ENCODE results near the gene ALPI. TPM values are rescaled to one million over a fixed set of nuclear protein-coding genes. Genes with fewer than 3 reads are reported as not detected.

The ALPI gene
- total RNA-seq, 1 experiment from 2014 or later = not detected

DNA sequence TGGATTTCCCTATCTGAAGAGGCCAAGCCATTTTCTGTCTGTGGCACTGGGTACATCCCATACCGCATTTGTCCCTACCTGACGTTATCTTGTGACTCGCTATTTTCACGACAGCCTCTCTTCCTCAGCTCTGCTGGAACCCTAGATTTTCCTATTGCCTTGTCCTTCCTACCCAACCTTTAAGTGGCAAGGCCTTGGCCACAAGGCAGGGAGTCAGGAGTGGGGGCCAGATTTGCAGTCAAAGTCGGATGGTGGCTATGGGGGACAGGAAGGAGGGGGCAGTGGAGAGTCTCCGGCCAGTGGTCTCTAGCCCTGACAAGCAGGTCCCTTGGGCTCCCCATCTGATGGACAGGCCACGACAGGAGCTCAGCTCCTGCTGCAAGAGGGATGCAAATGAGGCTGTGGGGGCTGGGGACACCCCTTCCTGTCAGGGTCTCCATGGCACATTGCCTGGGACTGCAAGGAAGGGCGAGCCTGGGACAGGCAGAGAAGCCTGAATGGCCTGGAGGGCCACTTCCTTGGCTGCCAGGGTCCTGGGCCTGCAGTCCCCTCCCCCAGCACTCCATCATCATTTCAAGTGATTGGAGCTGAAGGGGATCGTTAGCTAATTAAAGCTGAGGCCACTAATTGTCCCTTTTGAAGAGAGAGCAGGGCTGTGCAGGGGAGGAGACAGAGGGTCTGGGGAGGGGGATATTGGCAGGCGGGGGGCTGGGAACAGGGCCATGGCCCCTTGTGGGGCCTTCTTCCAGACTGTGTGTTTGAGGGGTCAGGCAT, 37.9 kb downstream of the ALPI start:
- ChIA-PET CTCF (no interaction called here), POLR2A (ENCODE audit: unreplicated experiment) (no interaction called here)
- H3K9me2 ChIP-seq (ENCODE audit: insufficient read depth) = no peaks in the 10 kb centered on the region
- no peak overlapping the region for H2AFZ ChIP-seq
- H3K4me3 ChIP-seq = no peak overlapping the region
- no peaks in the 10 kb centered on the region for H3K9me3 ChIP-seq (ENCODE audit: insufficient read depth, low read depth)
- no peaks in the 10 kb centered on the region for H3F3A ChIP-seq (ENCODE audit: insufficient read depth, low read depth)
- no peak for TF ChIP-seq EZH2 (IDR thresholded peaks at IDR 0.05; ENCODE audit: low read depth)
- TF ChIP-seq, protein P1, sequence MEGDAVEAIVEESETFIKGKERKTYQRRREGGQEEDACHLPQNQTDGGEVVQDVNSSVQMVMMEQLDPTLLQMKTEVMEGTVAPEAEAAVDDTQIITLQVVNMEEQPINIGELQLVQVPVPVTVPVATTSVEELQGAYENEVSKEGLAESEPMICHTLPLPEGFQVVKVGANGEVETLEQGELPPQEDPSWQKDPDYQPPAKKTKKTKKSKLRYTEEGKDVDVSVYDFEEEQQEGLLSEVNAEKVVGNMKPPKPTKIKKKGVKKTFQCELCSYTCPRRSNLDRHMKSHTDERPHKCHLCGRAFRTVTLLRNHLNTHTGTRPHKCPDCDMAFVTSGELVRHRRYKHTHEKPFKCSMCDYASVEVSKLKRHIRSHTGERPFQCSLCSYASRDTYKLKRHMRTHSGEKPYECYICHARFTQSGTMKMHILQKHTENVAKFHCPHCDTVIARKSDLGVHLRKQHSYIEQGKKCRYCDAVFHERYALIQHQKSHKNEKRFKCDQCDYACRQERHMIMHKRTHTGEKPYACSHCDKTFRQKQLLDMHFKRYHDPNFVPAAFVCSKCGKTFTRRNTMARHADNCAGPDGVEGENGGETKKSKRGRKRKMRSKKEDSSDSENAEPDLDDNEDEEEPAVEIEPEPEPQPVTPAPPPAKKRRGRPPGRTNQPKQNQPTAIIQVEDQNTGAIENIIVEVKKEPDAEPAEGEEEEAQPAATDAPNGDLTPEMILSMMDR (conservative IDR thresholded peaks at IDR 0.05) = no peak
- no peak for DNase-seq
- no TSS peak for BruUV-seq (replicated peaks)
- intact Hi-C loops (cut with micrococcal nuclease; ENCODE audit: unreplicated experiment) = no loop called here
- H4K20me1 ChIP-seq (ENCODE audit: insufficient read depth) = no peaks in the 10 kb centered on the region
- no peaks in the 10 kb centered on the region for H3K4me1 ChIP-seq (replicated peaks; ENCODE audit: insufficient read depth)
- H3K4me2 ChIP-seq = no peak overlapping the region
- H3K79me2 ChIP-seq (ENCODE audit: low read depth) = no peaks in the 10 kb centered on the region
- H3K27me3 ChIP-seq (ENCODE audit: insufficient read depth, low read depth) = peaks cover 26% of the 10 kb centered on the region
- no peak overlapping the region for H3K27ac ChIP-seq
- H3K36me3 ChIP-seq (ENCODE audit: low read depth) = no peaks in the 10 kb centered on the region

DNA sequence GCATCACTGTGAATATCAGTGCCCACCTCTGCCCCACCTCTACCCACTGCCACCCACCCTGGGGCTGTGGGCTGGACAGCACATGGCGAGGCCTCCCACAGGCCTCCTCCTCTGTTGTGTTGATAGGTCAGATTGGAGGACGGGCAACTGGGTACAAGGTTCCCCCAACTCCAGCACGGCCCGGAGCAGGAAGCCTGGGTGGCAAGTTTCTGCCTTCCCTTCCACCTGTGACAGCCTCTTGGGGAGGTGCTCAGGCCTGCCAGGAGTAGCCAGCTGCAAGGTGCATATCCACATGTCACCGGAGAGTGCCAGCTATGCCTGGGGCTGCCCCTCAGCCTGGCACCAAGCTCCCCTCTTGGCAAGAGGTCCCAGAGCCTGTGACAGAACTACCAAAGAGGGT, 38.6 kb downstream of the ALPI start:
- Histone ChIP-seq H3K4me2 (no peak overlapping the region), H3K79me2 (ENCODE audit: low read depth) (no peaks in the 10 kb centered on the region), H3K27ac (no peak overlapping the region), H3K27me3 (ENCODE audit: insufficient read depth, low read depth) (peaks cover 26% of the 10 kb centered on the region), H3K4me1 (replicated peaks; ENCODE audit: insufficient read depth) (no peaks in the 10 kb centered on the region), H3F3A (ENCODE audit: insufficient read depth, low read depth) (no peaks in the 10 kb centered on the region), H3K4me3 (no peak overlapping the region), H3K36me3 (ENCODE audit: low read depth) (no peaks in the 10 kb centered on the region), H2AFZ (no peak overlapping the region), H3K9me3 (ENCODE audit: insufficient read depth, low read depth) (no peaks in the 10 kb centered on the region), H4K20me1 (ENCODE audit: insufficient read depth) (no peaks in the 10 kb centered on the region), H3K9me2 (ENCODE audit: insufficient read depth) (no peaks in the 10 kb centered on the region)
- TF ChIP-seq, protein P1 (conservative IDR thresholded peaks at IDR 0.05) = no peak
- TF ChIP-seq EZH2 (IDR thresholded peaks at IDR 0.05; ENCODE audit: low read depth) = no peak
- CTCF ChIA-PET = no interaction called here
- POLR2A ChIA-PET (ENCODE audit: unreplicated experiment) = no interaction called here
- DNase-seq = no peak
- intact Hi-C loops (cut with micrococcal nuclease; ENCODE audit: unreplicated experiment) = no loop called here
- BruUV-seq (replicated peaks) = no TSS peak

DNA sequence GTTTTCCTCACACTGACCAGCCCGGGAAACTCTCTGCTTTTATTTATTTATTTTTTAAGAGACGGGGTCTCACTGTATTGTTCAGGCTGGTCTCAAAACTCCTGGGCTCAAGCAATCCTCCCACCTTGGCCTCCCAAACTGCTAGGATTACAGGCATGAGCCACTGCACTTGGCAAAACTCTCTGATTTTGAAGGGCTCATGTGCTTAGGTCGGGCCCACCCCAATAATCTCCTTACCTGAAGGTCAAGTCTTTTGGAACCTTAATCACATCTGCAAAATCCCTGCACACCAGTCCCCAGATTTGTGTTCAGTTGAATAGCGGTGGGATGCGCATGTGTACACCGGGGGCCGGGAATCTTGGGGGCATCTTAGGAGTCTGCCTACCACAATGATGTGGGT, 39.3 kb downstream of the ALPI start:
- no peak overlapping the region for H2AFZ ChIP-seq
- H3K4me2 ChIP-seq = no peak overlapping the region
- H3K27ac ChIP-seq = no peak overlapping the region
- H3K79me2 ChIP-seq (ENCODE audit: low read depth) = no peaks in the 10 kb centered on the region
- CTCF ChIA-PET = no interaction called here
- H3K4me3 ChIP-seq = no peak overlapping the region
- no peaks in the 10 kb centered on the region for H3K9me3 ChIP-seq (ENCODE audit: insufficient read depth, low read depth)
- peaks cover 26% of the 10 kb centered on the region for H3K27me3 ChIP-seq (ENCODE audit: insufficient read depth, low read depth)
- H3F3A ChIP-seq (ENCODE audit: insufficient read depth, low read depth) = no peaks in the 10 kb centered on the region
- intact Hi-C loops (cut with micrococcal nuclease; ENCODE audit: unreplicated experiment) = no loop called here
- POLR2A ChIA-PET (ENCODE audit: unreplicated experiment) = no interaction called here
- H3K36me3 ChIP-seq (ENCODE audit: low read depth) = no peaks in the 10 kb centered on the region
- H3K9me2 ChIP-seq (ENCODE audit: insufficient read depth) = no peaks in the 10 kb centered on the region
- H4K20me1 ChIP-seq (ENCODE audit: insufficient read depth) = no peaks in the 10 kb centered on the region
- BruUV-seq (replicated peaks) = no TSS peak
- TF ChIP-seq, protein P1 (conservative IDR thresholded peaks at IDR 0.05) = no peak
- no peak for TF ChIP-seq EZH2 (IDR thresholded peaks at IDR 0.05; ENCODE audit: low read depth)
- no peaks in the 10 kb centered on the region for H3K4me1 ChIP-seq (replicated peaks; ENCODE audit: insufficient read depth)
- DNase-seq = no peak

Data from PC-9 (cell line).